GM12891 (cell line): ENCODE data around the gene MED14. TPM values are rescaled to one million over a fixed set of nuclear protein-coding genes. Genes with fewer than 3 reads are reported as not detected.
"Not testable (repeated sequence)": the region's sequence is repeated elsewhere in the genome, so short reads cannot be mapped to it uniquely, and the experiment has no call there.

Experiments used
- DNase-seq: peaks from one replicate; pipeline ENCODE4 v3.0.0; 2011; ENCODE audit warnings: low spot score; ENCODE audit not compliant: insufficient read length
- FAIRE-seq: peaks from 2 replicates; lab custom pipeline; 2011; peaks lifted over from hg19 to GRCh38; lab: Jason Lieb, UNC
- PAX5 ChIP-seq: IDR thresholded peaks from 2 replicates; pipeline ENCODE4 v1.6.1; 2011; ENCODE audit warnings: low read length, moderate library complexity, mild to moderate bottlenecking; ENCODE audit not compliant: insufficient read depth, severe bottlenecking
- POLR2A ChIP-seq: IDR thresholded peaks from 2 replicates; pipeline ENCODE4 v1.6.1; 2011; ENCODE audit warnings: low read depth, low read length, control low read depth
- POLR2AphosphoS5 ChIP-seq: IDR thresholded peaks from 2 replicates; pipeline ENCODE4 v1.6.1; 2011; ENCODE audit warnings: low read depth, low read length, control low read depth
- POU2F2 ChIP-seq: IDR thresholded peaks from 2 replicates; pipeline ENCODE4 v1.6.1; 2011; ENCODE audit warnings: low read depth, mild to moderate bottlenecking, control low read depth, low read length, moderate library complexity
- SPI1 ChIP-seq: IDR thresholded peaks from 2 replicates; pipeline ENCODE4 v1.6.1; 2011; ENCODE audit warnings: low read depth, low read length, control low read depth
- TAF1 ChIP-seq: IDR thresholded peaks from 2 replicates; pipeline ENCODE4 v1.6.1; 2011; ENCODE audit warnings: low read depth, low read length, control low read depth
- polyA plus RNA-seq: library from polyadenylated mRNA; unstranded; fragments of >200 nt; gene quantifications from one replicate; pipeline ENCODE4 v1.2.1, GENCODE V29; 2012; ENCODE audit warnings: low read depth, missing spikeins, inconsistent platforms; ENCODE audit not compliant: missing spikeins

Gene MED14
- 14.6 TPM for polyA plus RNA-seq

DNA sequence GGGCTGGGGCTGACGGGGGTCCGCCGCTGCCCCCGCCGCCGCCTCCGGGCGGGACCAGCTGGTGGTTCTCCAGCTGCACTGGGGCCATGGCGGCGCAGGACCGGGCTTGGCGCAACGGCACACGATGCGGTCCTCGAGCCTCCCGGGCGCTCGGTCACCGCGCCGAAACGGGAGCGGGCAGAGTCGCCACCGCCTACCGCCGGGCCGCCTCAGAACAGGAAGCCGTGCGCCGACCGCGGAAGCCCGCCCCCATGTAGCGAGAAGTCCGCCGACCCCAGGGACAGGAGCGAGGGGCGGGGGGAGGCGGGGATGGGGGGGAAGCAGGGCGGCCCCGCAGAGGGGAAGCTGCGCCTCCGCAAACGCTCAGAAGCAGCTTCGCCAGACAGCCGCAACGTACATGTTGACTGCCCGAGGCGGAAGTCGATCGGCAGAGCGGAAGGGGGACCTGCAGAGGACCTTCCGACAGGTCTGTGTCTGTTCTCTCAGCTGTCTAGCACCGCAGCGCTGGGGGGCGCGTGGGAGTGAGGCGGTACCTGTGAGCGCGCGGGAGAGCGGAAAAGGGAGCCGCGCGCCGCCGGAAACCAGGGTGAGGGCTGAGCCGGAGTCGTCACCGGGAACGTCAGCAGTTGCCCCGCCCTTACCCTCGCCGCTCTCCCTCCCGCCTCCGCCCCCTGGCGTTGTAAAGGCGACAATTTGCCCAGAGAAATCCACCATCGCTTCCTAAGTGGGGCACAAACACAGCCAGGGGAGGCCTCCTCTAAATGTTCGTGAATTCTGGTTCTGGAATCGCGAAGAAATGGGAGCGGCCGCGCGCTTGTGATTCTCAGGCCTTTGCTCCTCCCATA is at the start of gene MED14:
Gene MED14 (minus strand): TSS at position 218 of the 845 bp plus-strand sequence. CDS start 130 bp downstream, at position 88.
- peak; percentile 42 for DNase-seq
- TF ChIP-seq SPI1: peak; percentile 11; the same call in 1 of the 2 replicates
- TF ChIP-seq POU2F2: no peak
- TF ChIP-seq POLR2AphosphoS5: peak; percentile 63
- no peak; the same call in none of the 2 replicates for TF ChIP-seq TAF1
- no peak for TF ChIP-seq PAX5
- TF ChIP-seq POLR2A: peak; percentile 70
- FAIRE-seq: peak; percentile 98

GRCh38 chrX:40784516-40785151 is 49.3 kb upstream of the MED14 start:
- DNase-seq (no peak), FAIRE-seq (no peak)
- TF ChIP-seq SPI1: no peak
- TF ChIP-seq POLR2A: no peak
- TF ChIP-seq TAF1: no peak
- no peak for TF ChIP-seq POU2F2
- no peak for TF ChIP-seq PAX5
- no peak for TF ChIP-seq POLR2AphosphoS5

DNA sequence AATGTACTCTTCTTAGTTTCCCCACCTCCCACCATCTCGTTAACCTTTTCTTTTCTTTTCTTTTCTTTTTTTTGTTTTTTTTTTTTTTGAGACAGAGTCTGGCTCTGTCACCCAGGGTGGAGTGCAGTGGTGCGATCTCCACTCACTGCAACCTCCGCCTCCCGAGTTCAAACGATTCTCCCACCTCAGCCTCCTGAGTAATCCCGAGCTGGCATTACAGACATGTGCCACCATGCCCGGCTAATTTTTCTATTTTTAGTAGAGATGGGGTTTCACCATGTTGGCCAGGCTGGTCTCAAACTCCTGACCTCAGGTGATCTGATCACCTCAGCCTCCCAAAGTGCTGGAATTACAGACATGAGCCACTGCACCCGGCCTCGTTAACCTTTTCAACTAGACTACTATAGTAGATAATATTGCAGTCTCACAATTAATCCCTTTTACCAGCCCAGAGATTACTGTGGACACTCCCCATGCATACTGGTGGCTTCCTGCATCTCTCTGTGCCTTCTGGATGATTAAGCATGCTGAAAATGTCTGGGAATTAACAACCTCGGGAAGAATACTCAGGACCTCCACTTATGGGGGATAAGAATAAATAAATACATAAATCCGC is 47.4 kb upstream of the MED14 start:
- DNase-seq, FAIRE-seq: not testable (repeated sequence)

DNA sequence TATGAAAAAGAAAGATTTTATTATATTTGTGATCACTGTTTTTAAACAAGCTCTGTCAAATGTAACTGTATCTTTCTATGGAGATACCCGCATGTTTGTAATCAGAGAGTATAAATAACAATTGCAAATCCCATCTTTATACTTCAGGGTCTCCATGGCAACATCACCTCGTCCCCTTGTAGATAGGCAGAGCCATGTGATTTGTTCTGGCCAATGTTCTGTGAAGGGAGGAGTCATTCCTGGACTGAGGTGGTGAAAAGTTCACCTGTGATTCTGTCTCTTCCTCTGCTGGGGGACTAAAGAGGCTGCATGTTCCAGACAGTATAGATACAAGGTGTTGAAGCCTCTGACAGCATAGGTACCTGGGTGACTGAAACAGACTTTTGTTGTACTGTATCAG is 45.6 kb upstream of the MED14 start:
- DNase-seq (no peak), FAIRE-seq (no peak)
- TF ChIP-seq PAX5 (no peak), POLR2A (no peak), SPI1 (no peak), POU2F2 (no peak)

GRCh38 chrX:40780082-40780481 is 44.7 kb upstream of the MED14 start:
- no peak for FAIRE-seq

DNA sequence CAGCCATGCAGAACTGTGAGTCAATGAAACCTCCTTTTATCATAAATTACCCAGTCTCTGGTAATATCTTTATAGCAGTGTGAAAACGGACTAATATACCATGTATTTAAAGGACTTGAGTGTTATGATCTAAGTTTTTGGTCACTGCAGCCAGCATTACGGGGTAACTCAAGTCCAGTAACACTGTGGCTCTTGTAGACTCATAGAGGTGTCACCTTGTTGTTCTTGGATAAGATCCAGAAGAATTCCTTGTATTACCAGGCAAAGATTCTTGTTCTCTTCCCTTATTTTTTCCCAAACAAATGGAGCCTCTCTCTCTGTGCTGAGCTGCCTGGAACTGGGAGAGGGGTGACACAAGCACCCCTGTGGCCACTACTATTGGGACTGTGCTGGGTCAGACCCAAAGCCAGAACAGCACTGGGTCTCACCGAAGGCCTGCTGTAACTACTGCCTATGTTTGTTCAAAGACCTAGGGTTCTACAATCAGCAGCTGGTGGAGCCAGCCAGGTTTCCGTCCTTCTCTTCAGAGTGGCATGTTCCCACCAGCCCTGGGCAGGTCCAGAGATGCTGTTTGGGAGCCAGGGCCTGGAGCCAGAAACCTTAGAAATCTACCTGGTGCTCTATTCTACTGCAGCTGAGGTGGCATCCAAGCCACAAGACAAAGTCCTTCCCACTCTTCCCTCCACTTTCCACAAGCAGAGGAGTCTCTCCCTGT is 43.7 kb upstream of the MED14 start:
- FAIRE-seq: no peak
- DNase-seq: no peak
- TF ChIP-seq PAX5 (no peak), POLR2A (no peak), TAF1 (no peak), POU2F2 (no peak)

More at GRCh38 chrX:40780082-40780481, 44.7 kb upstream of the MED14 start:
- no peak for DNase-seq
- no peak for TF ChIP-seq PAX5
- no peak for TF ChIP-seq POU2F2
- TF ChIP-seq SPI1: no peak
- TF ChIP-seq POLR2A: no peak
- TF ChIP-seq POLR2AphosphoS5: no peak
- TF ChIP-seq TAF1: no peak

DNA sequence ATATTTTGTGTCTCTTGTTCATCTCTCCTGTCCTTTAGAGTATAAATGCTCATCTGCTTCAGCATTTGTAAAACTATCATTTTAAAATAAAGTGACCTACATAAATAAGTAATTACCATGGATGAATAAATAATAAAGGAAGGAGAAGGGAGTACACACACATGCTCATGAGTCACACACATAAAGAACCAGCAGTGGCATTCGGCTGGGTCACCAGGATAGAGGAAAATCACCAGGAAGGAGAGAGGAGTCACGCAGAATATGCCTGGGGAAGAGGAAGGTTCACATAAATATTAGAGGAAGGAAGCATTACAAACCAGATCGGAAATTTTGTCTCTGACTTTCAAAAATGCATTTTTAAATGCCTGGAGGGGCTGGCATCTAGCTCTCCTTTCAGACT is 38.5 kb upstream of the MED14 start:
- no peak for DNase-seq
- no peak for FAIRE-seq
- no peak for TF ChIP-seq PAX5
- TF ChIP-seq TAF1: no peak
- TF ChIP-seq SPI1: no peak
- no peak for TF ChIP-seq POLR2A
- TF ChIP-seq POLR2AphosphoS5: no peak
- no peak for TF ChIP-seq POU2F2

- peak; percentile 40 for FAIRE-seq
- TF ChIP-seq PAX5 (no peak), POU2F2 (no peak), POLR2AphosphoS5 (no peak), POLR2A (no peak), SPI1 (no peak), TAF1 (no peak)
- no peak for DNase-seq
Observed at GRCh38 chrX:40773188-40773587, 37.8 kb upstream of the MED14 start.

- DNase-seq (no peak), FAIRE-seq (no peak)
- TF ChIP-seq TAF1: no peak
- TF ChIP-seq SPI1: peak; percentile 32; the same call in 1 of the 2 replicates
- TF ChIP-seq POLR2AphosphoS5: no peak
Observed at GRCh38 chrX:40772290-40772689, 36.9 kb upstream of the MED14 start.

GRCh38 chrX:40761762-40762161 is 26.4 kb upstream of the MED14 start:
- TF ChIP-seq SPI1: no peak
- no peak for TF ChIP-seq POU2F2
- FAIRE-seq: no peak

More at GRCh38 chrX:40761762-40762161, 26.4 kb upstream of the MED14 start:
- no peak for DNase-seq
